GM12874 (cell line): ENCODE measurements around the gene ERBB3.

Experiments
- CTCF ChIP-seq: IDR thresholded peaks from 2 replicates; pipeline ENCODE4 v1.5.1; 2011; ENCODE audit warnings: low read depth, mild to moderate bottlenecking, control low read depth, low read length, moderate library complexity; ENCODE audit not compliant: insufficient read depth

The ERBB3 gene

GRCh38 chr12:56079723-56080555, at the start of gene ERBB3:
TSS of gene ERBB3 (plus strand) at chr12:56080165. CDS start at chr12:56080301, 136 bp downstream.
- TF ChIP-seq CTCF = no peak

GRCh38 chr12:56031987-56032386, 48.0 kb upstream of the ERBB3 start:
- TF ChIP-seq CTCF = no peak

- no peak for TF ChIP-seq CTCF
Measured at GRCh38 chr12:56034586-56035332, 45.2 kb upstream of the ERBB3 start.

- TF ChIP-seq CTCF = no peak
Measured at GRCh38 chr12:56037161-56037560, 42.8 kb upstream of the ERBB3 start.

GRCh38 chr12:56038022-56038655, 41.8 kb upstream of the ERBB3 start:
- TF ChIP-seq CTCF = no peak

GRCh38 chr12:56040151-56040550, 39.8 kb upstream of the ERBB3 start:
- no peak for TF ChIP-seq CTCF

GRCh38 chr12:56040963-56041551, 38.9 kb upstream of the ERBB3 start:
- TF ChIP-seq CTCF = no peak
